ENCODE results near the gene DNAJB2.

- TF ChIP-seq CTCF (IDR thresholded peaks at IDR 0.05) (no peak), POLR2A (IDR thresholded peaks at IDR 0.05) (no peak)
These were observed 3.2 kb downstream of the DNAJB2 start for GRCh38 chr2:219282375-219282774.
